ENCODE measurements around the gene TRIM41. TPM values are rescaled to one million over a fixed set of nuclear protein-coding genes. Genes with fewer than 3 reads are reported as not detected.

The TRIM41 gene
- total and polyA plus RNA-seq, 9 of the 15 experiments (the other 6 are each of a cell fraction or from before 2014, with no cell fraction given): 1.8 to 47.6 (median 20.9) TPM

- TF ChIP-seq ZNF408 (CRISPR knock-in tag; IDR thresholded peaks at IDR 0.05; ENCODE audit: low read depth) (no peak), ZKSCAN3 (CRISPR knock-in tag; IDR thresholded peaks at IDR 0.05) (no peak), RBM17 (IDR thresholded peaks at IDR 0.05; ENCODE audit: borderline replicate concordance, low read depth, low read length) (no peak), RERE (CRISPR knock-in tag; IDR thresholded peaks at IDR 0.05; ENCODE audit: borderline replicate concordance) (no peak), MYNN (IDR thresholded peaks at IDR 0.05) (0 out of 2 replicates have a peak, but pooled peaks have one; percentile 33), MYNN (CRISPR knock-in tag; IDR thresholded peaks at IDR 0.05) (no peak), ETV5 (CRISPR knock-in tag; IDR thresholded peaks at IDR 0.05; ENCODE audit: low read depth) (no peak; the same call in 1 of the 2 replicates), MTA3 (IDR thresholded peaks at IDR 0.05; ENCODE audit: borderline replicate concordance) (no peak), FOS (IDR thresholded peaks at IDR 0.05; ENCODE audit: extremely low read depth, insufficient read length) (no peak), TEAD1 (CRISPR knock-in tag; IDR thresholded peaks at IDR 0.05) (peak in 1 of 2 experiments; percentile 58; a peak in 2 of 4 replicates), SREBF1 (IDR thresholded peaks at IDR 0.05; ENCODE audit: borderline replicate concordance, low read depth, low read length) (no peak), NBN (IDR thresholded peaks at IDR 0.05; ENCODE audit: low read depth) (no peak), FOXA3 (CRISPR knock-in tag; conservative IDR thresholded peaks at IDR 0.05 in 1 of 2, IDR thresholded peaks at IDR 0.05 in 1 of 2) (0 out of 4 replicates have a peak, but pooled peaks of 1 of the 2 experiments have one; percentile 7), NCOA4 (IDR thresholded peaks at IDR 0.05; ENCODE audit: partially characterized antibody) (no peak), ZEB2 (IDR thresholded peaks at IDR 0.05) (0 out of 2 replicates have a peak, but pooled peaks have one; percentile 10), POLR2B (IDR thresholded peaks at IDR 0.05; ENCODE audit: low read depth, partially characterized antibody) (peak; percentile 66), ZBTB7A (IDR thresholded peaks at IDR 0.05; ENCODE audit: borderline replicate concordance, control insufficient read depth, low read depth, low read length) (peak; percentile 95), KAT2B (IDR thresholded peaks at IDR 0.05; ENCODE audit: low read depth, low read length) (no peak), ZNF696 (CRISPR knock-in tag; conservative IDR thresholded peaks at IDR 0.05) (no peak), BRD4 (IDR thresholded peaks at IDR 0.05) (no peak), MECOM (CRISPR knock-in tag; IDR thresholded peaks at IDR 0.05) (no peak), ZNF263 (CRISPR knock-in tag; IDR thresholded peaks at IDR 0.05; ENCODE audit: borderline replicate concordance) (0 out of 2 replicates have a peak, but pooled peaks have one; percentile 35)
- TF ChIP-seq, protein P1, sequence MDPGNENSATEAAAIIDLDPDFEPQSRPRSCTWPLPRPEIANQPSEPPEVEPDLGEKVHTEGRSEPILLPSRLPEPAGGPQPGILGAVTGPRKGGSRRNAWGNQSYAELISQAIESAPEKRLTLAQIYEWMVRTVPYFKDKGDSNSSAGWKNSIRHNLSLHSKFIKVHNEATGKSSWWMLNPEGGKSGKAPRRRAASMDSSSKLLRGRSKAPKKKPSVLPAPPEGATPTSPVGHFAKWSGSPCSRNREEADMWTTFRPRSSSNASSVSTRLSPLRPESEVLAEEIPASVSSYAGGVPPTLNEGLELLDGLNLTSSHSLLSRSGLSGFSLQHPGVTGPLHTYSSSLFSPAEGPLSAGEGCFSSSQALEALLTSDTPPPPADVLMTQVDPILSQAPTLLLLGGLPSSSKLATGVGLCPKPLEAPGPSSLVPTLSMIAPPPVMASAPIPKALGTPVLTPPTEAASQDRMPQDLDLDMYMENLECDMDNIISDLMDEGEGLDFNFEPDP (CRISPR knock-in tag; IDR thresholded peaks at IDR 0.05): no peak
These were observed 32.2 kb upstream of the TRIM41 start (continued) for GRCh38 chr5:181190711-181191525.

All from K562 (cell line).